Endothelial cell of umbilical vein (primary cell): ENCODE measurements around the gene STPG3.

ENCODE experiments used
- EZH2 ChIP-seq: IDR thresholded peaks from 2 replicates; pipeline ENCODE4 v1.6.1; 2012; ENCODE audit warnings: borderline replicate concordance, low read depth, mild to moderate bottlenecking, moderate library complexity, low read length, inconsistent platforms; ENCODE audit not compliant: severe bottlenecking
- POLR2AphosphoS5 ChIP-seq: IDR thresholded peaks from 2 replicates; pipeline ENCODE4 v1.6.1; 2012; ENCODE audit warnings: low read depth, mild to moderate bottlenecking, control low read depth, low read length, moderate library complexity; ENCODE audit not compliant: insufficient read depth
- TF ChIP-seq, protein P1 (sequence below), 2 donors: IDR thresholded peaks; 1 replicate in 1 of 2; 2 replicates in 1 of 2; pipeline ENCODE4 v1.5.1; 2011; ENCODE audit warnings: low read length in 2 of 2, mild to moderate bottlenecking in 2 of 2, moderate library complexity in 2 of 2, control low read depth in 1 of 2, inconsistent platforms in 1 of 2, low read depth in 1 of 2; ENCODE audit not compliant: insufficient read depth in 1 of 2; ENCODE audit errors: extremely low read depth in 1 of 2
- TF ChIP-seq, protein P2 (sequence below): IDR thresholded peaks from 2 replicates; pipeline ENCODE4 v1.6.1; 2011; ENCODE audit not compliant: insufficient read depth, insufficient read length

DNA sequence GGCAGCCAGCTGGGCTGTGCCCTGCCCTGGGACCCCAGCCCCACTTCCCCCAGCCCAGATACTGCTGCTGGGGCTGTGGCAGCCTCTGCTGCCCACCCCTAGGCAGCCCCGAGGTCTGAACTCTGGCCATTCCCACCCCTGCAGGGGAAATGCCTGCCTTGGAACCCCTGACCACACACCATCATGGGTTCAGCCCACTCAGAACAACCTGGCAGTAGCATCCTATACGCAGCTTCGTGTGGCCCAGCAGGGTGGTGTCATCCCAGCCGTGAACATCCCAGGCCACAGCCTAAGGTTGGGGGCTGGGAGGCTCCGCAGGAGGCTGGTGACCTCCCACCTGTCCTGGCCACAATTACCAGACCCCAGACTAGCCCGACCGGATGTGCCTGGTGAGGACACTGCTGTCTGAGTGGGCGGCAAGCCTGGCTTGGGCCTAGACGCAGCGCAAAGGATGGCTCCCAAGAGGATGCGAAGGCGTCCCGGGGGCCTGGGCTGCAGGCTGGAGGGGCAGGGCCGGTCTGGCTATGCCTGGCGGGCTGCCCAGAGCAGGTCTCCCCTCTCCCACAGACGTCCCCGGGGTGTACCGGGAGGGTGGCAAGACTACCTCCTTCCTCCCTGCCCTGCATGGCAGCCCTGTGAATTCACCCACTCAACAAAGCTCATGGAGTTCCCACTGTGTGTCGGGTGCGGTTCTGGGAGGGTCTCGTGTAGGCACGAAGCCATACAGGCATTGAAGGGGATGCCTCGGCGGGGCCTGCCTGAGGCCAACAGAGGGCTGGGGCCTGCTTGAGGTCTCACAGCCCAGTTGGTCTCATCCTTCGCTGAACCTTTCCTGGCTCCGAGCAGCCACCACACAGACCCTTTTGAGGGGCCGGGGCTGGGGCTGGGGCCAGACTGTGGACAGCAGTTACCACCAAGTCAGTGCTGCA, 21.9 kb upstream of the STPG3 start:
- TF ChIP-seq, protein P1, sequence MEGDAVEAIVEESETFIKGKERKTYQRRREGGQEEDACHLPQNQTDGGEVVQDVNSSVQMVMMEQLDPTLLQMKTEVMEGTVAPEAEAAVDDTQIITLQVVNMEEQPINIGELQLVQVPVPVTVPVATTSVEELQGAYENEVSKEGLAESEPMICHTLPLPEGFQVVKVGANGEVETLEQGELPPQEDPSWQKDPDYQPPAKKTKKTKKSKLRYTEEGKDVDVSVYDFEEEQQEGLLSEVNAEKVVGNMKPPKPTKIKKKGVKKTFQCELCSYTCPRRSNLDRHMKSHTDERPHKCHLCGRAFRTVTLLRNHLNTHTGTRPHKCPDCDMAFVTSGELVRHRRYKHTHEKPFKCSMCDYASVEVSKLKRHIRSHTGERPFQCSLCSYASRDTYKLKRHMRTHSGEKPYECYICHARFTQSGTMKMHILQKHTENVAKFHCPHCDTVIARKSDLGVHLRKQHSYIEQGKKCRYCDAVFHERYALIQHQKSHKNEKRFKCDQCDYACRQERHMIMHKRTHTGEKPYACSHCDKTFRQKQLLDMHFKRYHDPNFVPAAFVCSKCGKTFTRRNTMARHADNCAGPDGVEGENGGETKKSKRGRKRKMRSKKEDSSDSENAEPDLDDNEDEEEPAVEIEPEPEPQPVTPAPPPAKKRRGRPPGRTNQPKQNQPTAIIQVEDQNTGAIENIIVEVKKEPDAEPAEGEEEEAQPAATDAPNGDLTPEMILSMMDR (IDR thresholded peaks at IDR 0.05; ENCODE audit: extremely low read depth in 1 of 2, insufficient read depth in 1 of 2, low read depth in 1 of 2, low read length in 2 of 2): no peak
- TF ChIP-seq, protein P2, sequence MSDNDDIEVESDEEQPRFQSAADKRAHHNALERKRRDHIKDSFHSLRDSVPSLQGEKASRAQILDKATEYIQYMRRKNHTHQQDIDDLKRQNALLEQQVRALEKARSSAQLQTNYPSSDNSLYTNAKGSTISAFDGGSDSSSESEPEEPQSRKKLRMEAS: no peak
- TF ChIP-seq EZH2 (no peak), POLR2AphosphoS5 (no peak)
